ENCODE data around the gene C19orf67.

Gene C19orf67

DNA sequence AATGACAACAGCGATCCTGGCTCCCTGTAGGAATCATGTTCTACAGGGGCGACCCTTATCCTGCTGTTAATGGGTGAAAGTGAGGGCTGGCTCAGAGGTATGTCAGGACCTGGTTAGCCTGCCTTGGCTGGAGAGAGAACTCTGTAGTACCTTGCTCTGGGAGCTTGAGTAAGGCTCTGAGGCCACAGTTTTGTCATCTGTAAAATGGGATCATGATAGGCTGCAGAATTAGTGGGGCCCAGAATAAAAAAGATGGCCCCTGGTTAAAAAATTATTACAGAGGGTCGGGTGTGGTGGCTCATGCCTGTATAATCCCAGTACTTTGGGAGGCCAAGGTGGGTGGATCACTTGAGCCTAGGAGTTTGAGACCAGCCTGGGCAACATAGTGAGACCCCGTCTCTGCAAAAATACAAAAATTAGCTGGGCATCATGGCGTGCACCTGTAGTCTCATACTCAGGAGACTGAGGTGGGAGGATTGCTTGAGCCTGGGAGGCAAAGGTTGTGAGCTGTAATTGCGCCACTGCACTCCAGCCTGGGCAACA is 15.5 kb upstream of the C19orf67 start:
- Mint-ChIP-seq H3K27me3 (no peaks in the 10 kb centered on the region), H3K4me3 (no peak overlapping the region), H3K27ac (no peak overlapping the region), H3K36me3 (peaks cover 26 to 37% of the 10 kb centered on the region in 2 donors), H3K4me1 (no peaks in the 10 kb centered on the region), H3K9me3 (no peaks in the 10 kb centered on the region)
- no peak for DNase-seq
- no peak for ATAC-seq (replicated peaks)

DNA sequence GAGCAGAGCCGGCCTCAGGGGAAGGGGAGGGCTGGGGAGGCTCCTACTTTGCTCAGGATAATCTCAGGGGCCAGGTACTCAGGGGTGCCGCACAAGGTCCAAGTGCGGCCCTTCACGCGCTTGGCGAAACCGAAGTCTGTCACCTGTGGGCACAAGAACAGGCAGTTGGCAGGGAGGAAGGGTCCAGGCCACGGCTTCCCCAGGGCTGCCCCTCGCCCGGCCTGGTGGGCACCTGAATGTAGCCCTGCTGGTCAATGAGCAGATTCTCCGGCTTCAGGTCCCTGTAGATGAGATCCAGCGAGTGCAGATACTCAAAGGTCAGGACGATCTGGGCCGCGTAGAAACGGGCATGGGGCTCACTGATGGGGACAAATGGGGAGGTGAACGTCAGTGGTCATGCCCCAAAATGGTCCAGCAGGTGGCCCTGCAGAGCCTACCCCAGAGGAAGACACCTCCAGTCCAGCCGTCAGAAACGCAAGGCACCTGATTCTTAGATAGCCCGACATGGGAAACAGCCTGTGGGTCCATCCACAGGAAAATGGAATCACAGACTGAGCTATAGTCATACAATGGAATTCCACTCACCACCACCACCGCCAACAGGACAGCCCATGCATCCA is 12.1 kb upstream of the C19orf67 start:
- H3K27ac Mint-ChIP-seq = no peak overlapping the region
- H3K27me3 Mint-ChIP-seq = no peaks in the 10 kb centered on the region
- DNase-seq (no peak), ATAC-seq (replicated peaks) (no peak)
- H3K4me3 Mint-ChIP-seq = no peak overlapping the region
- H3K4me1 Mint-ChIP-seq = no peaks in the 10 kb centered on the region
- H3K36me3 Mint-ChIP-seq = peaks cover 24 to 36% of the 10 kb centered on the region in 2 donors
- peaks cover 0 to 2% of the 10 kb centered on the region in 2 donors for H3K9me3 Mint-ChIP-seq

DNA sequence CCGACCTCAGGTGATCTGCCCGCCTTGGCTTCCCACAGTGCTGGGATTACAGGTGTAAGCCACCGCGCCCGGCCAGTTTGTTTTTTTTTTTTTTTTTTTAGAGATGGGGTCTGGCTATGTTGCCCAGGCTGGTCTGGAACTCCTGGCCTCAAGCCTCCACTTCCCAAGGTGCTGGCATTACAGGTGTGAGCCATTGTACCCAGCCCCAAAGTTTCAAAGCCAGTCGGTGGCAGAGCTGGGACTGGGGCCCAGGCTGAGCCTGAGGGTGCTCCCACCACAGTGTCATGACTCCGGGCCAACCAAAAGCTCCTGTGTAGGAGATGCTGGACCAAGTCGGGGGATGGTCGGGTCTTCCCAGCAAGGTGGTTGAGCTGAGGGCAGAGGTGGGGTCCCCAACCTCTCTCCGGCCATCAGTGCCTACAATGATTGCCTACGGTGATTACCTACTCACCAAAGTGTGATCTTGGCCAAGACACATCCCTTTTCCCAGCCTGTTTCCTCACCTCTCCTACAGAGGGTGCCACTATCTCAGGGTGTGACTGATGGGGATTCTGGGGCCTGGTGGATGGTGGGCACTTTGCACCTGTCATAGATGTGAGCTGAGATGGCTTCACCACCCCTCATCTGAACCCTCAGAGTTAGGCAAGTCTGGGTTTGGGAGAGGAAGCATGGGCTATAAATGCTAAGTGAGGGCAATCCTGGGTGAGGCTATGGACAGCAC is 10.8 kb upstream of the C19orf67 start:
- no peak overlapping the region for H3K27ac Mint-ChIP-seq
- H3K9me3 Mint-ChIP-seq = peaks cover 0 to 2% of the 10 kb centered on the region in 2 donors
- no peaks in the 10 kb centered on the region for H3K27me3 Mint-ChIP-seq
- H3K4me1 Mint-ChIP-seq = peaks cover 7 to 10% of the 10 kb centered on the region in 2 donors
- H3K36me3 Mint-ChIP-seq = peaks cover 29 to 45% of the 10 kb centered on the region in 2 donors
- no peak for DNase-seq
- no peak for ATAC-seq (replicated peaks)
- no peak overlapping the region for H3K4me3 Mint-ChIP-seq

DNA sequence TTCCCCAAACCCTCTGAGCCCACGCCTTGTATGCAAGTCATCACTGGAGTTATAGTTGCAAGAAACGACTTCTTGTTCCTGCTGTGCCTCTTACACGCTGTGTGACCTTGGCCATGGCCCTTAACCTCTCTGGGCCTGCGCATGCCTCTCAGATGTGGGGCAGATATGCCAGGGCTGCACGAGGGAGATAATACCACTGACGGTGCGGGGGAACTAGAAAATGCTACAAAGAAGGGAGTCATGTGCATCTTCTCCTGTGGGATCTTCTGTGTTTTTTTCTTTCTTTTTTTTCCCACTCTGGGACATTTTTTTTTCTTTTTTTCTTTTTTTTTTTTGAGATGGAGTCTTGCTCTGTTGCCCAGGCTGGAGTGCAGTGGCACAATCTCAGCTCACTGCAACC is 9.3 kb upstream of the C19orf67 start:
- Mint-ChIP-seq H3K27ac (peak overlapping the region; percentile 56), H3K4me1 (peaks cover 7 to 10% of the 10 kb centered on the region in 2 donors), H3K36me3 (peaks cover 29 to 40% of the 10 kb centered on the region in 2 donors), H3K27me3 (no peaks in the 10 kb centered on the region), H3K4me3 (no peak overlapping the region), H3K9me3 (peaks cover 0 to 2% of the 10 kb centered on the region in 2 donors)
- DNase-seq (no peak), ATAC-seq (replicated peaks) (no peak)

DNA sequence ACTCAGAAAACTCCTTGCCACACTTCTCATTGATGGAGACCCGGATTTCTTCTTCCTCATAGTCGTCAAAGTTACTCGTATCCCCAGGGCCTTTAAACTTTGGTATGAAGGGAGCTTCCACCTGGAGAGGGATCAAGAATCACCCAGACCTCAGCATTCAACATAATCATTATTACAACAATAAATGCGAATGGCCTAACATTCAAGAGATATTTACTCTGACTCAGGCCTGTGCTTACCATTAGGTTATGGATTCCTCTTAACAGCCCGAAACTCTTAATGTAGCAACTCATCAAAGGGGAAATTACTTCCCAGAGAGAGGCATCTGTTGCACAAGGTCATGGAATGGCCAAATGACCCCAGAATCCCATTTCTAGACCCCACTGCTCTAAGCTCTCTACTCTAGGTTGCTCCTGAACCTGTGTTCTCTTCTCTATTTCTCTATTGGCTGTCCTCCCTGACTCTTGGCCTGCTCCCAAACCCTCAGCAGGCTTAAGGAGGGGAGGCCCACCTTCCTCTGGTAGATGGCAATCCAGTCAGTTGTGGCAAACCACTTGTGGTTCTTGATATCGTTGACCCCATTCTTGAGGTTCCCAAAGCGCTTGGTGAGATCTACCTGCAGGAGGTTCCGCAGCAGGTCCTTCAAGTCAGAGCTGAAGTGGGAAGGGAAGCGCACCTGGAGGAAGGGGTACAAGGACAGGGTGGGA is 7.7 kb upstream of the C19orf67 start:
- ATAC-seq (replicated peaks) = no peak
- H3K27me3 Mint-ChIP-seq = no peaks in the 10 kb centered on the region
- no peak for DNase-seq
- peaks cover 33 to 49% of the 10 kb centered on the region in 2 donors for H3K36me3 Mint-ChIP-seq
- H3K9me3 Mint-ChIP-seq = peaks cover 0 to 2% of the 10 kb centered on the region in 2 donors
- no peak overlapping the region for H3K27ac Mint-ChIP-seq
- H3K4me3 Mint-ChIP-seq = peak overlapping the region in 1 of 2 donors; percentile 26
- H3K4me1 Mint-ChIP-seq = peaks cover 11 to 18% of the 10 kb centered on the region in 2 donors

DNA sequence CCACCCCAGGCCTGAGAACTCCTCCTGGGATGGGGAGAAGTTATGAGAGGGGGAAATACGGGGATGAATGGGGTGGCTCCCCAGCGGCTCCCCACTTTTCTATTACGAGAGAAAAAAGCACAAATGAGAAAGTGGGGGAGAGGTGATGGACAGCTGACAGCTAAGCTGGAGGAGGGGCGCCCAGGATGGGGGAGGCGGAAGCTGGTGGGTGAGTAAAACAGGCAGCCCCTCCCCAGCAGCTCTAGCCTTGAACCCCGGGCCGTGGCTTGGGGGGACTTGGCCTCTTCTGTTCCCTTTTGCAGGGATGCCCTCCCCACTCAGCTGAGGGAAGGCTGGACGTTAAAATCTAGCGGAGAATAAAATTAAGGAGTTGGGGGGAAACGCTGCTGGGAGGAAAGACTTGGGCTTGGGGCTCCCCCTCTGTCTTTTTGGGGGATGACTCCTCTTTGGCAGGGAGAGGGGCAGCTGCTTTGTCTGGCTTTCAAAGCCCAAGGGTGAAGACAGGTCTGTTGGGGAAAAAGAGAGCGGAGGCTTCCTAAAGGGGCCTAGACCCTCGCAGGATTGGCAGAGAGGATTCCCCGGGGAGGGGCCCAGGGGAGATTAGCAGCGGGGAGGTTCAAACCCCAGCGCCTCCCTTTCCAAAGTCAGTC is 6.4 kb upstream of the C19orf67 start:
- H3K4me1 Mint-ChIP-seq = peaks cover 12 to 22% of the 10 kb centered on the region in 2 donors
- H3K36me3 Mint-ChIP-seq = peaks cover 30 to 40% of the 10 kb centered on the region in 2 donors
- no peak for DNase-seq
- H3K9me3 Mint-ChIP-seq = peaks cover 0 to 2% of the 10 kb centered on the region in 2 donors
- H3K27ac Mint-ChIP-seq = peak overlapping the region; percentile 98
- ATAC-seq (replicated peaks) = peak; percentile 37 to 46
- no peaks in the 10 kb centered on the region for H3K27me3 Mint-ChIP-seq
- peak overlapping the region; percentile 96 to 98 for H3K4me3 Mint-ChIP-seq

DNA sequence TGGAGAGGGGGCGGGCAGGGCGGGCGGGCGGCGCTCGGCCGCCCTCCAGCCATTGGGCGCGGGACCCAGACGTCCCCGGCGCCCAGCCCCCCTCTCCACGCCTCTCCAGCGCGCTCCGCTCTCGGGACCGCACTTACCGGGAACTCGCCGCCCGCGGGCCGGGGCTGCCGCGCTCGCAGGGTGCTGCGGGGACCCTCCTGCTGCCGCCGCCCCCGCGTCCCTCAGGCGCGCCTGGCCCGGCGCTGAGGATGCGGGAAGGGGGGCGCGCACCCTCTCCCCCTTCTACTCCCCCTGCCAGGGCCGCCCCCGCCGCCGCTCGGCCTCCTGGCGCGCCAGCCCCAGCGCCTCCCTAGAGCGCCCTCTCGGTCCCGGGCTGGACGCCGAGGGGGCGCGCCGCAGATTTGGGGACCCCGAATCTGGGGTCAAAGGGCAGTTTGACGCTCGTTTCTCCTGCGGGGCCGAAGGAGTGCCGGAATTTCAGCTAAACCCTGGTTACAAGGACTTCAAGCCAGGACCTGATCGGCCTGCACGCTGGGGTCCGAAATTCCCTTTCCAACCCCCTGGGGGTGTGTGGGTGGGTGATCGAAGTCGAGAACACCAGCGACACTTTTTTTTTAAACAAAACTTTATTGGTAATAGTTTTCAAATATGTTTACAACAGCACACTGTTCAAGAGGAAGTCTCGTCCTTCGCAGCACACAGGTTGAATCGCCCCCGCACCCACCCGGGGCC is 5.7 kb upstream of the C19orf67 start:
- Mint-ChIP-seq H3K9me3 (peaks cover 0 to 2% of the 10 kb centered on the region in 2 donors), H3K27ac (peak overlapping the region; percentile 98), H3K36me3 (peaks cover 25 to 35% of the 10 kb centered on the region in 2 donors), H3K4me3 (peak overlapping the region; percentile 96 to 98), H3K4me1 (peaks cover 12 to 22% of the 10 kb centered on the region in 2 donors), H3K27me3 (no peaks in the 10 kb centered on the region)
- ATAC-seq (replicated peaks) (peak; percentile 79 to 81), DNase-seq (peak; percentile 85)

DNA sequence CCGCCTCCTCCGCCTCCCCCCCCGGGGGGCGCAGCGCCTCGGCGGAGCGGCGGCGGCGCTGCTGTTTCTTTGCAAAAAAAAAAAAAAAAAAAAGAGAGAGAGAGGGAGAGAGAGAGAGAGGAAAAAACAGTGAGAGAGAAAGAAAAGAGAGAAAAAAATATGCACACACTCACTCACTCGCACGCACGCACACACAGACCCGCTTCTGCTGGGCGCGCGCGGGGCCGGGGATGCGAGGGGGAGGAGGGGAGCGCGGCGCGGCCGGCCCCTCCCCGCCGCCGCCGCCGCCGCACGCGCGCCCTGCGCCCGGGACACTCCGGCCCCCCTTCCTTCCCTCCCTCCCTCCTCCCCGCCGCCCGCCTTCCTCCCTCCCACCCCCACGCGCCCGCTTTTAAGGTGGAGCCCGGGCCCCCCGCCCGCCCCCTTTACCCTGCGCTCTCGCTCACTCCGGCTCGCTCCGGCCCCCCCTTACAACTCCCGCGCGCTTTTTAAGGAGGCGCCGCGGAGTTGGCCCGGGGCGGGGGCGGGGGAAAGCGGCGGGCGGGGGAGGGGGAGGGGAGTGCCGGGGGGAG is 5.0 kb upstream of the C19orf67 start, which contains the start of gene SAMD1:
Gene SAMD1 (minus strand): TSS at position 243 of the 572 bp plus-strand sequence.
- peak; percentile 50 to 59 for ATAC-seq (replicated peaks)
- DNase-seq = no peak
- peaks cover 0 to 2% of the 10 kb centered on the region in 2 donors for H3K9me3 Mint-ChIP-seq
- H3K4me1 Mint-ChIP-seq = peaks cover 12 to 22% of the 10 kb centered on the region in 2 donors
- H3K4me3 Mint-ChIP-seq = peak within 1 kb of the TSS; percentile 96 to 98
- H3K27ac Mint-ChIP-seq = peak within 1 kb of the TSS; percentile 98
- H3K27me3 Mint-ChIP-seq = no peaks in the 10 kb centered on the region
- peaks cover 25 to 35% of the 10 kb centered on the region in 2 donors for H3K36me3 Mint-ChIP-seq

DNA sequence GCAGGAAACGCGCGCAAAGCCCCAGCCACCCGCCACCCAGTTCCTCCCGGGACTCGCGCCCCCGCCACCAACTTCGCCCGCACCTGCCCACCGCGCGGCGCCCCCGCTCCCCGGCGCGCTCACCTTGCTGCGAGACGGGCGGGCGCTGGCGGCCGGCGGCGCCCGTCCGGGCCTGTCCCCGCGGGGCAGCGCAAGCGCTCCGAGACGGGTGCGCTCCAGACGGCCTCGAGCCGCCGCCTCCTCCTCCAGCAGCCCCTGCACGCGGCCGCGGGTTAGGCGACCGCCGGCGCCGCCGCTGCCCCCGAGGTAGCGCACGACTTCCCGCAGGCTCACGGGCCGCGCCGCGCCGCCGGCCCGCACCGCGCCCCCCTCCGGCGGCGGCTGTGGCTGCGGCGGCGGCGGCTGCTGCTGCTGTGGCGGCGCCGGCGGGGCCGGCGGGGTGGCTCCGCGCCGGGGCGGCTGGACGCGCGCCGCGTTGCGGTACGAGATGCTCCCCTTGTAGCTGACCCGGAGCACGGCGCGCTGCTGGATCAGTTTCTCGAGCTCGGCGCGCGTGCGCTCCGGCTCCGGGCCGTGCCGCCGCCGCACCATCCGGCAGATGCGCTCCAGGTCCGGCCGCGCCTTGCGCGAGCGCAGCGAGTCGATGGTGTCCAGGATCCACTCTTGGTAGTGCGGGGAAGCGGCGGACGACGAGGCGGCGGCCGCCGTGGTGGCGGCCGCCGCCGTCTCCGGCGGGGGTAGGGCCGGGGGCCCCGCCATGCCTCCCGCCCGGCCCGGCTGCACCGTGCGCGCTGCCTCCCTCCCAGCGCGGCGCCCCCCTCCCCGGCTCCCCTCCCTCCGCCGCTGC is 4.3 kb upstream of the C19orf67 start:
- Mint-ChIP-seq H3K27me3 (no peaks in the 10 kb centered on the region), H3K36me3 (peaks cover 25 to 37% of the 10 kb centered on the region in 2 donors), H3K9me3 (peaks cover 0 to 2% of the 10 kb centered on the region in 2 donors), H3K4me1 (peaks cover 12 to 22% of the 10 kb centered on the region in 2 donors), H3K4me3 (peak overlapping the region; percentile 84 to 98), H3K27ac (no peak overlapping the region)
- ATAC-seq (replicated peaks) (peak; percentile 15 to 18), DNase-seq (peak; percentile 50)

DNA sequence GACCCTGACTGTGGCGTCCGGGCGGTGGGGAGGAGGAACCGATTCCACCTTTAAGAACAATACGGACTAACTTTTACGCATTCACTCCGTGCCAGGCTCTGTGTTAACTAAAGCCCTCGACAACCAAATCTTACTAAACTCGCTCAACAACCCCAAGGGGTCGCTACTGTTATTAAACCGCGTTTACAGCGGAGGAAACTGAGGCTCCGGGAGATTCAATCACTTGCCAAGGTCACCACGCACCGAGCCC is 3.8 kb upstream of the C19orf67 start:
- Mint-ChIP-seq H3K27me3 (no peaks in the 10 kb centered on the region), H3K9me3 (peaks cover 0 to 2% of the 10 kb centered on the region in 2 donors), H3K36me3 (peaks cover 21 to 33% of the 10 kb centered on the region in 2 donors), H3K4me1 (peaks cover 12 to 22% of the 10 kb centered on the region in 2 donors), H3K27ac (no peak overlapping the region), H3K4me3 (peak overlapping the region; percentile 32 to 59)
- ATAC-seq (replicated peaks) = no peak
- DNase-seq = no peak

DNA sequence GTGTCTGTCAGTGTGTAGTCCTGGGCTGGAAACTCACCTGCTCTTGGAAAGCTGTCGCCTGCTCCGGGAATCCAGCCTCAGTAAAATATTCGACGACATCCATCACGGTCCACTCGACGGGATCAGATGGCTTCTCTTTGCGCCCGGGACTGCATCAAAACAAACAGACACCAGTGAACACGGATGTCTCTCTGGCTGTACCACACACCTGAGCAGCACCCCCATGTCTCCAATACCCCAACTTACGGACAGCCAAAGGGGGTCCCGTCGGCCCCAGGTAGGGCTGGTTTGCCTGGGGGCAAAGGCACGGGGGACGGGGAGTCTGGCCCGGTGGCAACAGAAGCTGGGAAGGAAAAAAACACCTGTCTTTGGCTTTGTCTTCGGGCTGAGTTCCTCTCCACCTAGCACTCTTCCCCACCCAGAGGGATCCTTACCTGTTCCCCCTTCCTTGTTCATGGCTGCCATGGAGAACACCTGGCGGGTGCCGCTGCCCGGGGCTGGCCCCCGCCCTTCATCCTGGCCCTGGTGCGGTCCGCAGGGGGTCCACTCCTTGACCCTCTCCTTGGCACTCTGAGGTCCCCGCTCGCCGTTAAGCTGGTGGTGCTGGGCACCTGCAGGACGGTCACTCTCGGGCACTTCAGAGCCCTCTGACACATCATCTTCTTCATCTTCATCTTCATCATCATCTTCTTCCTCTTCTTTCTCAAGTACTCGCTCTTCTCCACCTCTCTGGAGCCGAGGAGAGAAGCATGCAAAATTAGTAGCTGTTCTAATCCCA is 3.2 kb upstream of the C19orf67 start:
- H3K27ac Mint-ChIP-seq = no peak overlapping the region
- peaks cover 0 to 2% of the 10 kb centered on the region in 2 donors for H3K9me3 Mint-ChIP-seq
- H3K27me3 Mint-ChIP-seq = no peaks in the 10 kb centered on the region
- peaks cover 12 to 22% of the 10 kb centered on the region in 2 donors for H3K4me1 Mint-ChIP-seq
- DNase-seq (no peak), ATAC-seq (replicated peaks) (no peak)
- peak overlapping the region; percentile 32 to 59 for H3K4me3 Mint-ChIP-seq
- peaks cover 21 to 33% of the 10 kb centered on the region in 2 donors for H3K36me3 Mint-ChIP-seq

DNA sequence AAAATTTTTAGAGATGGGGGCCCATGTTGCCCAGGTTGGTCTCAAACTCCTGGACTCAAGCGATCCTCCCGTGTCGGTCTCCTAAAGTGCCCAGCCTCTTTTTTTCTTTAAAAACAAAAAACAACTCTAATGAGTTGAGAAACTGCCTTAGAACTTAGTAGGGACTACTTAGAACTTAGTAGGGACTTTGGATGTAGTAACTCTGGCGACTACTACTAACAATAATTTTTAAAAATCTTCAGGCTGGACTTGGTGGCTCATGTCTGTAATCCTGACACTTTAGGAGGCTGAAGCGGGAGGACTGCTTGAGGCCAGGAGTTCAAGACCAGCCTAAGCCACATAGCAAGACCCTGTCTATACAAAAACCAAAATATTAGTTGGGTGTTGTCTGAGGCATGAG is 515 bp upstream of the C19orf67 start:
- no peak for ATAC-seq (replicated peaks)
- no peak overlapping the region for H3K27ac Mint-ChIP-seq
- no peaks in the 10 kb centered on the region for H3K27me3 Mint-ChIP-seq
- H3K4me3 Mint-ChIP-seq = no peak overlapping the region
- no peak for DNase-seq
- no peaks in the 10 kb centered on the region for H3K9me3 Mint-ChIP-seq
- peaks cover 10 to 17% of the 10 kb centered on the region in 2 donors for H3K36me3 Mint-ChIP-seq
- peaks cover 6 to 17% of the 10 kb centered on the region in 2 donors for H3K4me1 Mint-ChIP-seq
